Measurements from ENCODE around the gene PSMD4. TPM values are rescaled to one million over a fixed set of nuclear protein-coding genes. Genes with fewer than 3 reads are reported as not detected.

PSMD4 gene
- total RNA-seq, 1 donor = 74.3 TPM

GRCh38 chr1:151311589-151312331 is 57.2 kb downstream of the PSMD4 start:
- Histone ChIP-seq H3K27me3 (ENCODE audit: insufficient read depth, low read length) (no peaks in the 10 kb centered on the region), H3K9me3 (ENCODE audit: low read depth, low read length) (no peaks in the 10 kb centered on the region), H3K4me3 (ENCODE audit: low read length) (no peak overlapping the region)

DNA sequence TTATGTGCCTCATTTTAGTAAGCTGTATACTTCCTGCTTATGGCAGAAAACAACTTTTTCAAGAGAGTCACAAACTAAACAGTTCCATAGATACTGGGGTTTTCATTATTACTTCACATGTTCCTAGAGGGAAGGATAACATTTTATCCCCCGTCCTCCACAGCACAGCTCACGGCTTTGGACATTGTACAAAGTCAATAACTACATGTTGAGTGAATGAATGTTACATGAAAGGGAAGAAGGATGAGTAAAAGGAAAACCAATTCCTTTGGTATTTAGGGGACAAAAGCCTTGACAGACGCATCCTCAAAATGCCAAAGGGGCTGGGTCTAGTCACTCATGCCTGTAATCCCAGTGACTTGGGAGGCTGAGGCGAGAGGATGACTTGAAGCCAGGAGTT is 57.9 kb downstream of the PSMD4 start:
- Histone ChIP-seq H3K4me1 (ENCODE audit: insufficient read depth, low read length) (peaks cover 20% of the 10 kb centered on the region), H3K9me3 (ENCODE audit: low read depth, low read length) (no peaks in the 10 kb centered on the region), H3K4me3 (ENCODE audit: low read length) (no peak overlapping the region), H3K27me3 (ENCODE audit: insufficient read depth, low read length) (no peaks in the 10 kb centered on the region)

More at GRCh38 chr1:151311589-151312331, 57.2 kb downstream of the PSMD4 start:
- peaks cover 20% of the 10 kb centered on the region for H3K4me1 ChIP-seq (ENCODE audit: insufficient read depth, low read length)

DNA sequence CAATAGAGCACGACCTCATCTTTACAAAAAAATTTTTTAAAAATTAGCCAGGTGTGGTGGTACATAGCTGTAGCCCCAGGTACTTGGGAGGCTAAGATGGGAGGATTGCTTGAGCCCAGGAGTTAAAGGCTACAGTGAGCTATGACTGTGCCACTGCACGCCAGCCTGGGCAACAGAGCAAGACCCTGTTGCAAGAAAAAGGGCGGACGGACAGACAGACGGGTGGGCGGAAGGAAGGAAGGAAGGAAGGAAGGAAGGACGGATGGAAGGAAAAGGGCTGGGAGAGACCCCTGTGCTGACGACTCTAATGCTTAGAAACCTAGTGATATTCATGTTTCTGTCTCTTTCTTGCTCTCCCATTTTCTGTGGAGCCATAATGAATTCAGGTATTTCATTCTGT is 58.3 kb downstream of the PSMD4 start:
- Histone ChIP-seq H3K4me1 (ENCODE audit: insufficient read depth, low read length) (peaks cover 20% of the 10 kb centered on the region), H3K9me3 (ENCODE audit: low read depth, low read length) (no peaks in the 10 kb centered on the region), H3K4me3 (ENCODE audit: low read length) (no peak overlapping the region), H3K27me3 (ENCODE audit: insufficient read depth, low read length) (no peaks in the 10 kb centered on the region)

GRCh38 chr1:151313501-151313900 is 59.0 kb downstream of the PSMD4 start:
- peaks cover 20% of the 10 kb centered on the region for H3K4me1 ChIP-seq (ENCODE audit: insufficient read depth, low read length)
- no peaks in the 10 kb centered on the region for H3K27me3 ChIP-seq (ENCODE audit: insufficient read depth, low read length)
- no peak overlapping the region for H3K4me3 ChIP-seq (ENCODE audit: low read length)
- no peaks in the 10 kb centered on the region for H3K9me3 ChIP-seq (ENCODE audit: low read depth, low read length)

GRCh38 chr1:151314137-151314875 is 59.8 kb downstream of the PSMD4 start:
- Histone ChIP-seq H3K9me3 (ENCODE audit: low read depth, low read length) (no peaks in the 10 kb centered on the region), H3K27me3 (ENCODE audit: insufficient read depth, low read length) (no peaks in the 10 kb centered on the region), H3K4me1 (ENCODE audit: insufficient read depth, low read length) (peaks cover 20% of the 10 kb centered on the region), H3K4me3 (ENCODE audit: low read length) (no peak overlapping the region)

GRCh38 chr1:151315565-151316235 is 61.2 kb downstream of the PSMD4 start:
- H3K27me3 ChIP-seq (ENCODE audit: insufficient read depth, low read length) = no peaks in the 10 kb centered on the region
- H3K9me3 ChIP-seq (ENCODE audit: low read depth, low read length) = no peaks in the 10 kb centered on the region
- H3K4me1 ChIP-seq (ENCODE audit: insufficient read depth, low read length) = peaks cover 20% of the 10 kb centered on the region
- H3K4me3 ChIP-seq (ENCODE audit: low read length) = no peak overlapping the region

Other genes with a start within 250 kb of the PSMD4 start
- 14.4 TPM for gene MINDY1, start 247.8 kb upstream of the PSMD4 start, total RNA-seq
- gene PRUNE1, start 246.3 kb upstream of the PSMD4 start, total RNA-seq = 18.2 TPM
- gene BNIPL, start 218.1 kb upstream of the PSMD4 start, total RNA-seq = 0.10 TPM
- gene C1orf56, start 207.0 kb upstream of the PSMD4 start, total RNA-seq = 0.31 TPM
- 250 TPM for gene CDC42SE1, start 195.1 kb upstream of the PSMD4 start, total RNA-seq
- 4.6 TPM for gene MLLT11, start 194.3 kb upstream of the PSMD4 start, total RNA-seq
- 22.0 TPM for gene GABPB2, start 184.0 kb upstream of the PSMD4 start, total RNA-seq
- 0.52 TPM for gene SEMA6C, start 108.1 kb upstream of the PSMD4 start, total RNA-seq
- gene TNFAIP8L2, start 98.1 kb upstream of the PSMD4 start, total RNA-seq = 4.6 TPM
- gene LYSMD1, start 88.8 kb upstream of the PSMD4 start, total RNA-seq = 1.3 TPM
- gene SCNM1, start 88.6 kb upstream of the PSMD4 start, total RNA-seq = 41.6 TPM
- not detected for gene TMOD4, start 78.8 kb upstream of the PSMD4 start, total RNA-seq
- gene VPS72, start 64.5 kb upstream of the PSMD4 start, total RNA-seq = 9.9 TPM
- gene PIP5K1A, start 56.2 kb upstream of the PSMD4 start, total RNA-seq = 46.7 TPM
- gene ZNF687, start 27.6 kb downstream of the PSMD4 start, total RNA-seq = 45.5 TPM
- gene PI4KB, start 72.7 kb downstream of the PSMD4 start, total RNA-seq = 38.0 TPM
- gene RFX5, start 92.5 kb downstream of the PSMD4 start, total RNA-seq = 45.7 TPM
- not detected for gene SELENBP1, start 118.0 kb downstream of the PSMD4 start, total RNA-seq
- gene PSMB4, start 144.8 kb downstream of the PSMD4 start, total RNA-seq = 148 TPM
- 48.0 TPM for gene POGZ, start 204.8 kb downstream of the PSMD4 start, total RNA-seq